Adrenal gland (tissue), 12 donors: Measurements from ENCODE around the gene PITRM1. TPM values are rescaled to one million over a fixed set of nuclear protein-coding genes. Genes with fewer than 3 reads are reported as not detected.

ENCODE experiments used
- DNase-seq, 7 donors: peaks; one replicate each; pipeline ENCODE4 v3.0.0-alpha.2; 2019 to 2020
- H3K27ac ChIP-seq, 5 donors: fragments of 200-600 bp; sonication (generic) in 4 of 5; 1 replicate in 3 of 5; 2 replicates in 2 of 5; pipeline versions ENCODE4 v1.5.1 to v1.8.0; 2016 to 2020; ENCODE audit warnings: mild to moderate bottlenecking in 1 of 5
- H3K27me3 ChIP-seq: fragments of 200-600 bp; 2 replicates; pipeline ENCODE4 v1.8.0; 2021
- H3K36me3 ChIP-seq, 2 donors: fragments of 200-600 bp; replicated peaks in 1 of 2; 1 replicate in 1 of 2; 2 replicates in 1 of 2; pipeline versions ENCODE4 v1.5.1 to v1.8.0; 2018 to 2022
- H3K4me1 ChIP-seq, 2 donors: fragments of 200-600 bp; replicated peaks in 1 of 2; 1 replicate in 1 of 2; 2 replicates in 1 of 2; pipeline versions ENCODE4 v1.5.1 to v1.8.0; 2018 to 2021
- H3K4me3 ChIP-seq, 4 donors: fragments of 200-600 bp; sonication (generic) in 3 of 4; one replicate each; pipeline ENCODE4 v1.5.1; 2016 to 2018
- H3K9me3 ChIP-seq, 3 donors: fragments of 200-600 bp; sonication (generic) in 1 of 3; replicated peaks in 1 of 3; 1 replicate in 2 of 3; 2 replicates in 1 of 3; pipeline versions ENCODE4 v1.5.1 to v1.8.0; 2016 to 2021
- CTCF ChIP-seq, 6 experiments: fragments of 450-650 bp in 4 of 6; fragments of 200-600 bp in 2 of 6; sonication (generic) in 1 of 6; IDR thresholded peaks; 1 replicate in 5 of 6; 2 replicates in 1 of 6; pipeline versions ENCODE4 v1.5.1 to v1.8.0; 2016 to 2021; ENCODE audit warnings: antibody characterized with exemption in 6 of 6, mild to moderate bottlenecking in 2 of 6, moderate library complexity in 1 of 6
- POLR2A ChIP-seq, 2 donors: fragments of 450-650 bp; IDR thresholded peaks; one replicate each; pipeline ENCODE4 v1.6.1; 2017; ENCODE audit warnings: antibody characterized with exemption in 2 of 2, mild to moderate bottlenecking in 2 of 2, moderate library complexity in 1 of 2
- WGBS, 4 donors: extraction: QIAGEN DNeasy Blood & Tissue Kit in 2 of 4; methylation state at CpG; one replicate each; pipeline versions ENCODE4 v1.1.5 to v1.1.7; 2013 to 2017; 5-methylcytosine and 5-hydroxymethylcytosine counted together
- intact Hi-C, 2 donors: fragments of 100-400 bp; cut with DNase I; formaldehyde crosslinking; loops; one replicate each; pipeline versions ENCODE4 v1.14.1 to v1.15.0; 2022 to 2023
- polyA plus RNA-seq, 3 donors: library from polyadenylated mRNA; stranded (reverse); fragments of 200-250 nt in 2 of 3; fragments of 350-450 nt in 1 of 3; fragmentation: Illumina TruSeq in 1 of 3; extraction: RNeasy Lipid Tissue Mini Kit (QIAGEN cat#74804) in 1 of 3; gene quantifications; one replicate each; pipeline ENCODE4 v1.2.3, GENCODE V29; 2013 to 2014
- total RNA-seq, 9 donors: library from RNA; depleted of rRNA in 4 of 9; stranded (reverse); fragments of >200 nt in 4 of 9; fragments of 120-200 nt in 1 of 9; fragmentation: NEBNext Ultra II Directional in 1 of 9; extraction: Animal tissue kit (Norgen Biotek cat#: 25700) in 1 of 9; gene quantifications; one replicate each; pipeline versions ENCODE4 v1.1.0 to v1.2.4, GENCODE V29; 2013 to 2023
- donor health status: healthy with polysubstance abuse.
- donor health status: Bipolar disorder and iron deficiency.
- donor health status: DM: yes; HTN: yes; CAD: no.
- donor health status: DM: no; HTN: no; CAD: no.
- donor health status: DM: no; HTN: no; CAD: no.
- donor health status: DM: yes; HTN: yes; CAD: no.

The PITRM1 gene
- total and polyA plus RNA-seq, 12 donors: 83.0 to 204 (median 102) TPM

GRCh38 chr10:3126249-3126648 is 46.3 kb downstream of the PITRM1 start:
- intact Hi-C loops: no loop called here
- no peak for TF ChIP-seq CTCF (IDR thresholded peaks at IDR 0.05)
- TF ChIP-seq POLR2A (IDR thresholded peaks at IDR 0.05): no peak
- H3K27ac ChIP-seq: no peak overlapping the region
- H3K36me3 ChIP-seq: no peaks in the 10 kb centered on the region
- H3K4me3 ChIP-seq: no peak overlapping the region
- WGBS, 4 donors: 66 to 94% (median 79%) methylated on average over 7 to 15 of the region's 15 CpGs
- no peak for DNase-seq
- H3K9me3 ChIP-seq: no peaks in the 10 kb centered on the region
- H3K27me3 ChIP-seq: no peaks in the 10 kb centered on the region
- peaks cover 0 to 10% of the 10 kb centered on the region in 2 donors for H3K4me1 ChIP-seq

GRCh38 chr10:3125527-3126170 is 46.9 kb downstream of the PITRM1 start:
- intact Hi-C loops: no loop called here
- Histone ChIP-seq H3K4me1 (peaks cover 0 to 10% of the 10 kb centered on the region in 2 donors), H3K27ac (no peak overlapping the region), H3K9me3 (no peaks in the 10 kb centered on the region), H3K27me3 (no peaks in the 10 kb centered on the region), H3K36me3 (no peaks in the 10 kb centered on the region), H3K4me3 (no peak overlapping the region)
- TF ChIP-seq CTCF (IDR thresholded peaks at IDR 0.05) (no peak), POLR2A (IDR thresholded peaks at IDR 0.05) (no peak)
- 89 to 94% (median 91%) methylated on average over 20 to 24 of the region's 24 CpGs for WGBS, 4 donors
- DNase-seq: no peak

GRCh38 chr10:3124412-3125175 is 48.0 kb downstream of the PITRM1 start:
- intact Hi-C loops: no loop called here
- WGBS, 4 donors: 92 to 96% (median 94%) methylated on average over 25 to 40 of the region's 40 CpGs
- Histone ChIP-seq H3K9me3 (no peaks in the 10 kb centered on the region), H3K4me1 (peaks cover 0 to 10% of the 10 kb centered on the region in 2 donors), H3K27me3 (no peaks in the 10 kb centered on the region), H3K27ac (no peak overlapping the region), H3K36me3 (no peaks in the 10 kb centered on the region), H3K4me3 (no peak overlapping the region)
- no peak for TF ChIP-seq POLR2A (IDR thresholded peaks at IDR 0.05)
- no peak for TF ChIP-seq CTCF (IDR thresholded peaks at IDR 0.05)
- DNase-seq: no peak

GRCh38 chr10:3123571-3124411 is 48.8 kb downstream of the PITRM1 start:
- Histone ChIP-seq H3K27me3 (no peaks in the 10 kb centered on the region), H3K27ac (no peak overlapping the region), H3K4me1 (peaks cover 0 to 10% of the 10 kb centered on the region in 2 donors), H3K36me3 (no peaks in the 10 kb centered on the region), H3K9me3 (no peaks in the 10 kb centered on the region), H3K4me3 (no peak overlapping the region)
- TF ChIP-seq CTCF (IDR thresholded peaks at IDR 0.05) (no peak), POLR2A (IDR thresholded peaks at IDR 0.05) (no peak)
- no peak for DNase-seq
- WGBS, 4 donors: 83 to 88% (median 87%) methylated on average over 10 to 32 of the region's 32 CpGs
- intact Hi-C loops: no loop called here
